HG02981 (cell line): ENCODE results near the gene DLEC1.
"Not testable (repeated sequence)": the region's sequence is repeated elsewhere in the genome, so short reads cannot be mapped to it uniquely, and the experiment has no call there.

Experiments
- ATAC-seq: cut with Tn5 transposase; IDR thresholded peaks from one replicate; pipeline ENCODE4 v1.9.1; 2021; ENCODE audit warnings: mild to moderate bottlenecking, moderate library complexity; ENCODE audit not compliant: unreplicated experiment

Gene DLEC1

DNA sequence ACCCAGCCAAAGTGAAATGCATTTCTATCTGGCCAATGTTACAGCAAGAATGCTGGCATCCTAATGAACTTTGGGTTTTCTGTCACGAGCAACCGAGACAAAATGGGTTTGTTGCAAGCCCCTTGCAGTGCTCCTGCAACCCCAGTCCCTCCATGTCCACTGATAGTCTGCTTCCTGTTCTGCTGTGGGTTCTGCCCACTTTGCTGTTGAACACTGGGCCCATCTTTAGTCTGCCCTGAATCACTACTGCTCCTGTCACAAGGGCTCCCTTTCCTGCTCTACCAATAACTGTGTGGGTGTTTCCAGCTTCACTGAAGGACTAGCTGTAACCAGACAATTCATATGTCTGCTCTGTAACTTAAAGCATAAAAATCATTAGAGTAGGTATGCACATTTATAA is 113.6 kb downstream of the DLEC1 start:
- no peak for ATAC-seq

DNA sequence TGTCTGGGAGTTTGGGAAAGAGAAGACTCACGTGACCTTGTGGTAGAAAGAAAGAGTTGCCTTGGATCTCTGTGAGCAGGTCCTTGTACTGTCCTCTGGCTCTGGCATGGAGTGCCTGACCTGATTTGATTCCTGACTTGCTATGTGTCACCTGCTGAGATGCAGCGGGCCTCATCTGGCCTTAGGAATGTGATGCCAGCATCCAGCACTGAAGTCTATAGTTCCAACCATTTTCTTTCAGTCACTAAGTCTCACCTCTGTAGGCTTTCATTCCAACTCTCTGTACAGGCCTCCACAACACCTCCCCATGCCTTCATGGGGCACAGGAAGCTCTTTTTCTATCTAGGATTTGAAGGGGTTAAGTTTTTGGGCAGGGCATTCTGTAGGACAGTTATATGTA is 114.2 kb downstream of the DLEC1 start:
- no peak for ATAC-seq

GRCh38 chr3:38154033-38154494 is 115.1 kb downstream of the DLEC1 start:
- no peak for ATAC-seq

- no peak for ATAC-seq
Observed at GRCh38 chr3:38154625-38155255, 115.7 kb downstream of the DLEC1 start.

GRCh38 chr3:38155825-38156224 is 116.8 kb downstream of the DLEC1 start:
- no peak for ATAC-seq

DNA sequence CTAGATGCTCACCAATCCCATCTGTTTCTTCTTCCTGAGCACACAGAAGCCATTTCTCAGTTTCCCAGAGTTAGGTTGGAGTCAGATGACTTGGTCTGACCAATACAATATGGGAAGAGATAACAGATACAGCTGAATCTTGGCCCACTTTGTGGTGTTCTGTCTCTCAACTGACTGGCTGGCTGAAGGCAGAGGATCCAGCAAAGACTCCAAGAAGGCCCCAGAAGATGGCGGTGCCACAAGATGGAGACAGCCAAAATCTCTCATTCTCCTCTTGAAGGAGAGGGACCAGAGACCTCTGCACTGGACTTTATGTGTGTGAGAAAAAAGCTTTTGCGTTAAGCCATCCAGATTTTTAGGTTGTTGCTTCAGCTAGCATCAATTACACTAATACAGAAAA is 118.1 kb downstream of the DLEC1 start:
- ATAC-seq, result no peak

DNA sequence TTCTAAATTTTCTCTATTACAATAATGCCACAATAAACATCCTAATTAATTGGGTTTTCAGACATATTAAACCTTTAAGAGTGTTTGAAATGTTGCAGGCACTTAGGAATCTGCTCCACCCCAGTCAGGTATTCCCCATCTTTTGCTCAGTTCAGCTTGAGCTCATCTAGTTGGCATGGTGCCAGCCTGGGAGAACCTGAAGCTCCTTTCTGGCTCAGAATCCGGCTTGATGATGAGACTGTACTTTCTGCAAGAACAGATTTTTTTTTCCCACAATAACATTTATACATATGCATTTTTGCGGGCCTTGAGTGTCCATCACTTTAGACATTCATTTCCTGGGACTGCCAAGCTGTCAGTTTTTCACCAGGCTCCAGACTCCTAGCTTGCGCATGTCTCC is 118.6 kb downstream of the DLEC1 start:
- ATAC-seq, result no peak

- no peak for ATAC-seq
Observed at GRCh38 chr3:38158472-38158871, 119.5 kb downstream of the DLEC1 start.

GRCh38 chr3:38160704-38161103 is 121.7 kb downstream of the DLEC1 start:
- not testable (repeated sequence) for ATAC-seq

- ATAC-seq, result no peak
Observed at GRCh38 chr3:38163117-38163840, 124.3 kb downstream of the DLEC1 start.

- no peak for ATAC-seq
Observed at GRCh38 chr3:38163841-38164642, 125.0 kb downstream of the DLEC1 start.

DNA sequence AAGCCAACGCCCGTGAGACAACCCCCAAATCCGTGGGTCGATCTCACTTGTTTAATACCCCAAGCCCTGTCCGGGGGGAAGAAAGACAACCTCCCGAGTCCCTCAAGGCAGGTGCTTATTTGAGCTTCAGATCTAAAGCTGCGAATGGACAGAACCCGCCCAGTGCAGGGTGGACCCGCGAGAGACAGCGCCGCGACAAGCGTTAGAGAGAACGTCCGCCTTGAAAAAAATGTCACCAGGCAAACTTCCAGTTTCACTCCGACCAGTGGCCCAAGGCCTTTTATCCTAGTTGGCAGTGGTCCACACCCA is 125.6 kb downstream of the DLEC1 start:
- peak; percentile 18 for ATAC-seq

GRCh38 chr3:38164952-38165721 is 126.1 kb downstream of the DLEC1 start, which contains the start of gene OXSR1:
Gene OXSR1, plus strand, starts transcription at chr3:38165537. Its CDS starts 340 bp downstream, at chr3:38165877.
- peak; percentile 91 for ATAC-seq

DNA sequence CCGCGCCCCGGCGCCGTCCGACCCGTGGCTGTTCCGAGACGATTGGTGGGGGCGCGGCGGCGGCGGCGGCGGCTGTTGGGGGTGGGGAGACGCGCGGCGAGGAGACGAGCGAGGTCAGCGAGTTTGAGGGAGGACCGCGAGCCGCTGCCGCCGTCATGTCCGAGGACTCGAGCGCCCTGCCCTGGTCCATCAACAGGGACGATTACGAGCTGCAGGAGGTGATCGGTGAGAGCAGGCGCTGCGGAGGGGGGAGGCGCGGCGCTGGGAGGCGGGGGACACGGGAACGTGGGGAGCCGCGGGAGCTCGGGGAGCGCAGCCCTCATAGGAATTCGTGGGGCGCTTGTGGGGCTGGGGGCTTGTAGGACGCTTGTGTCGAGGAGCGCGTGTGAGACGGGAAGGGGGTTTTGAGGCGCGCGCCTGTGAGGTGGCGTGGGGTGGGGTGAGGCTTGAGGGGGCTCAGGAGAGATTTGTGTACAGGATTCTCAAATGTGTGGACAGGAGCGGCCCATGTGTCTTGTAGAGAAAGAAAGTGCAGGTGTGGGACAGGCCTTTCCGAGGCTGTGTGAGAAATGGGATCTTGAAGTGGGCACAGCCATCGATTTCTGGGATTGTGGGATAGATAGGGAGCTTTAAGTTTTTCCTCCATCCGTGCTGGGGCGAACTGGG is 126.8 kb downstream of the DLEC1 start:
- ATAC-seq, result no peak

DNA sequence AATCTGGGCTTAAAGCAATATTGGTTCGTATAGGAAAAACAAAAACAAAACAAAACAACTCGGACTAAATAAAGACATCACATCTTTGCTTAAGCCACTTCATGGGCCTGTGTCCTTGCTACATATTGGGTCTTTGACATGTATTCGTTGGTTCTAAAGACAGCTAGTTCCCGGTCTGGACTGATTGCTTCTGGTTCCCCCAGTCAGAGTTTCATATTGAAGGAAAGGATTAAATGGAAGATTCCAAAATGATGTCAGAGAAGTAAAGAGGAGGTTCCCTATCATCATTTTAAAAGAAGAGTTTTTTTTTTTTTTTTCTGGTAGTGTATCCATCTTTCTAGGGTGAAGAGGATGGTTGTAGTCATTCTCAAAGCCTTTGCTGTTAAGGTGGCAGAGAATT is 128.6 kb downstream of the DLEC1 start:
- ATAC-seq, result no peak

DNA sequence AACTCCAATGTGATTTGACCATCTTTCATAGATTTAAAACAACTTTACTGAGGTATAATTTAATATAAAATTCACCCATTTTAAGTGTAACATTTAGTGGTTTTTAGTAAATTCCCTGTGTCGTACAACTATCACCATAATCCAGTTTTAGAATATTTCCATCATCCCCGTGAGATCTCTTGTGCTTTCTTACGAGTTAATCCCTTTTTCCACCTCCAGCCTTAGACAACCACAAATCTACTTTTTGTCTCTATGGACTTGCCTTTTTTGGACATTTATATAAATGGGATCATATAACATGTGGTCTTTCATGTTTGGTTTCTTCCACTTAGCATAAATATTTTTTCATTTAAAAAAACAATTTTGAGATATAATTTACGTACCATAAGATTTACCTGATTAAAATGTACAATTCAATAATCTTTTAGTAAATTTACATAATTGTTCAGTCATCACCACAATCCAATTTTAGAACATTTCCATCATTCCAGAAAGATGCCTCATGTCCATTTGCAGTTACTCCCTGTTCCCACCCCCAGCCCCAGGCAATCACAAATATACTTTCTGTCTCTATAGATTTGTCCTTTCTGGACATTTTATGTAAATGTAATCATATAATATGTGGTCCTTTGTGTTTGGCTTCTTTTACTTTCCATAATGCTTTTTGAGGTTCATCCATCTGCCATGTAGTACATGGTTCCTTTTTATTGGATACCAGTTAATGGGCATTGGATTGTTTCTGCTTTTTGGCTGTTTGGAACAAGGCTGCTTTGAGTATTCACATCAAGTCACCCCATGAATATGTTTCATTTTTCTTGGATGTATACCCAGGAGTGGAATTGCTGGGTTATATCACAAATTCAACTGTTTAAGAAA is 129.4 kb downstream of the DLEC1 start:
- no peak for ATAC-seq

GRCh38 chr3:38169027-38169317 is 130.0 kb downstream of the DLEC1 start:
- no peak for ATAC-seq

- ATAC-seq, result no peak
Observed at GRCh38 chr3:38170722-38171121, 131.7 kb downstream of the DLEC1 start.

DNA sequence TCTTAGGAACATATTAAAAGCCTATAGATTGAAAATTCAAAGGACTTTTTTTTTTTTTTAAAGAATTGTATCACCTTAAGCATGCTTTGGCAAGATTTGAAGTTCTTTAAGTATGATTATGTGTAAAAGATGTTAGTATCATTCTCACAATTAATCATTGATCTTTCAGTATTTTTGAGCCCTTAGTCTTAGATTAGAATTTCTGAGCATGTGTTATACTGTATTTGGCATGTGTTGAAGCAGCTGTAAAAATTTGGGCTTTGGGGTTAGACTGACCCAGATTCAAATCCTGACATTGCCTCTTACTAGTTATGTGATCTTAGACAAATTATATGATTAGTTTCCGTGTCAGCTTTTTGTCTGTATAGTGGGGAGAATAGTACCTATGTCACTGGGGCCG is 132.6 kb downstream of the DLEC1 start:
- ATAC-seq, result no peak
